Naive B cell (primary cell): Measurements from ENCODE around the gene PRELID3B. TPM values are rescaled to one million over a fixed set of nuclear protein-coding genes. Genes with fewer than 3 reads are reported as not detected.

Experiments
- ATAC-seq, 2 donors: fragments of 150-1000 bp; cut with Tn5 transposase; 2 replicates each; pipeline ENCODE4 v1.10.0; 2021; ENCODE audit warnings: low read depth in 2 of 2, mild to moderate bottlenecking in 2 of 2, moderate library complexity in 2 of 2
- DNase-seq: peaks from one replicate; pipeline ENCODE4 v3.0.0; 2022
- H3K27ac Mint-ChIP-seq, 6 donors: one replicate each; pipeline ENCODE4 v1.8.0; 2020 to 2022; ENCODE audit warnings: mild to moderate bottlenecking in 6 of 6, mixed read lengths in 6 of 6, moderate library complexity in 5 of 6, inconsistent platforms in 2 of 6
- H3K27me3 Mint-ChIP-seq, 3 donors: one replicate each; pipeline ENCODE4 v1.8.0; 2021 to 2022; ENCODE audit warnings: mixed read lengths in 3 of 3, mild to moderate bottlenecking in 1 of 3
- H3K36me3 Mint-ChIP-seq, 2 donors: one replicate each; pipeline ENCODE4 v1.8.0; 2020 to 2022; ENCODE audit warnings: mixed read lengths in 2 of 2, inconsistent platforms in 1 of 2, mild to moderate bottlenecking in 1 of 2
- H3K4me1 Mint-ChIP-seq, 3 donors: one replicate each; pipeline ENCODE4 v1.8.0; 2020 to 2022; ENCODE audit warnings: mixed read lengths in 3 of 3, inconsistent platforms in 1 of 3, mild to moderate bottlenecking in 1 of 3, moderate library complexity in 1 of 3
- H3K4me3 Mint-ChIP-seq, 8 donors: one replicate each; pipeline ENCODE4 v1.8.0; 2020 to 2022; ENCODE audit warnings: mild to moderate bottlenecking in 8 of 8, mixed read lengths in 8 of 8, moderate library complexity in 8 of 8, inconsistent platforms in 2 of 8
- H3K9me3 Mint-ChIP-seq, 7 donors: one replicate each; pipeline ENCODE4 v1.8.0; 2020 to 2022; ENCODE audit warnings: mixed read lengths in 7 of 7, mild to moderate bottlenecking in 5 of 7, inconsistent platforms in 2 of 7, moderate library complexity in 1 of 7
- polyA plus RNA-seq, 6 donors: library from polyadenylated mRNA; unstranded; fragments of 300-500 nt; fragmentation: Illumina TruSeq; gene quantifications; one replicate each; pipeline ENCODE4 v1.2.3, GENCODE V29; 2021; ENCODE audit warnings: low read depth in 6 of 6

Gene PRELID3B
- polyA plus RNA-seq, 6 donors from 2014 or later: 34.1 to 46.0 (median 37.5) TPM

- Mint-ChIP-seq H3K36me3 (peaks cover 8 to 24% of the 10 kb centered on the region in 2 donors), H3K4me3 (peak overlapping the region; percentile 81 to 97 (median 94)), H3K27ac (peak overlapping the region; percentile 61 to 98 (median 94)), H3K9me3 (no peaks in the 10 kb centered on the region), H3K27me3 (no peaks in the 10 kb centered on the region), H3K4me1 (peaks cover 26 to 56% (median 43%) of the 10 kb centered on the region in 3 donors)
- no peak for DNase-seq
- no peak for ATAC-seq
These were observed 11.5 kb downstream of the PRELID3B start for GRCh38 chr20:59030911-59031563.

GRCh38 chr20:59028812-59029211 lies 13.8 kb downstream of the PRELID3B start:
- peak overlapping the region in 3 of 8 donors; percentile 3 to 68 (median 60) for H3K4me3 Mint-ChIP-seq
- no peaks in the 10 kb centered on the region for H3K27me3 Mint-ChIP-seq
- H3K9me3 Mint-ChIP-seq: no peaks in the 10 kb centered on the region
- H3K4me1 Mint-ChIP-seq: peaks cover 37 to 58% (median 51%) of the 10 kb centered on the region in 3 donors
- peak overlapping the region in 2 of 6 donors; percentile 18 to 42 for H3K27ac Mint-ChIP-seq
- H3K36me3 Mint-ChIP-seq: peaks cover 0 to 11% of the 10 kb centered on the region in 2 donors
- ATAC-seq (no peak), DNase-seq (no peak)

GRCh38 chr20:59027741-59028320 lies 14.8 kb downstream of the PRELID3B start:
- no peaks in the 10 kb centered on the region for H3K9me3 Mint-ChIP-seq
- ATAC-seq (no peak), DNase-seq (no peak)
- H3K4me1 Mint-ChIP-seq: peaks cover 36 to 60% (median 52%) of the 10 kb centered on the region in 3 donors
- H3K27ac Mint-ChIP-seq: peak overlapping the region in 1 of 6 donors; percentile 6
- H3K36me3 Mint-ChIP-seq: peaks cover 0 to 12% of the 10 kb centered on the region in 2 donors
- H3K4me3 Mint-ChIP-seq: no peak overlapping the region
- no peaks in the 10 kb centered on the region for H3K27me3 Mint-ChIP-seq

- no peak for DNase-seq
- H3K27ac Mint-ChIP-seq: peak overlapping the region in 5 of 6 donors; percentile 2 to 30 (median 10)
- no peak for ATAC-seq
- peak overlapping the region in 1 of 8 donors; percentile 15 for H3K4me3 Mint-ChIP-seq
- peaks cover 0 to 18% of the 10 kb centered on the region in 2 donors for H3K36me3 Mint-ChIP-seq
- H3K27me3 Mint-ChIP-seq: no peaks in the 10 kb centered on the region
- no peaks in the 10 kb centered on the region for H3K9me3 Mint-ChIP-seq
- peaks cover 33 to 57% (median 51%) of the 10 kb centered on the region in 3 donors for H3K4me1 Mint-ChIP-seq
These were observed 15.5 kb downstream of the PRELID3B start for GRCh38 chr20:59026904-59027740.

- no peak for ATAC-seq
- peaks cover 25 to 46% (median 45%) of the 10 kb centered on the region in 3 donors for H3K4me1 Mint-ChIP-seq
- H3K36me3 Mint-ChIP-seq: peaks cover 0 to 18% of the 10 kb centered on the region in 2 donors
- peak overlapping the region in 2 of 6 donors; percentile 75 to 78 for H3K27ac Mint-ChIP-seq
- no peak for DNase-seq
- no peaks in the 10 kb centered on the region for H3K27me3 Mint-ChIP-seq
- no peak overlapping the region for H3K4me3 Mint-ChIP-seq
- H3K9me3 Mint-ChIP-seq: no peaks in the 10 kb centered on the region
These were observed 17.1 kb downstream of the PRELID3B start for GRCh38 chr20:59025511-59025910.

- ATAC-seq (no peak), DNase-seq (no peak)
- Mint-ChIP-seq H3K36me3 (peaks cover 0 to 18% of the 10 kb centered on the region in 2 donors), H3K27me3 (no peaks in the 10 kb centered on the region), H3K4me1 (peaks cover 22 to 42% (median 41%) of the 10 kb centered on the region in 3 donors), H3K4me3 (no peak overlapping the region), H3K27ac (no peak overlapping the region), H3K9me3 (no peaks in the 10 kb centered on the region)
These were observed 17.5 kb downstream of the PRELID3B start for GRCh38 chr20:59025086-59025485.

- DNase-seq (no peak), ATAC-seq (no peak)
- Mint-ChIP-seq H3K27me3 (no peaks in the 10 kb centered on the region), H3K4me1 (peaks cover 17 to 35% (median 31%) of the 10 kb centered on the region in 3 donors), H3K27ac (no peak overlapping the region), H3K9me3 (no peaks in the 10 kb centered on the region), H3K36me3 (peaks cover 0 to 18% of the 10 kb centered on the region in 2 donors), H3K4me3 (no peak overlapping the region)
These were observed 18.5 kb downstream of the PRELID3B start for GRCh38 chr20:59024111-59024530.

- ATAC-seq (no peak), DNase-seq (no peak)
- Mint-ChIP-seq H3K9me3 (no peaks in the 10 kb centered on the region), H3K36me3 (peaks cover 0 to 18% of the 10 kb centered on the region in 2 donors), H3K4me3 (no peak overlapping the region), H3K4me1 (peaks cover 17 to 31% (median 26%) of the 10 kb centered on the region in 3 donors), H3K27me3 (no peaks in the 10 kb centered on the region), H3K27ac (peak overlapping the region in 2 of 6 donors; percentile 38 to 67)
These were observed 19.0 kb downstream of the PRELID3B start for GRCh38 chr20:59023616-59024015.

- Mint-ChIP-seq H3K4me3 (peak overlapping the region in 1 of 8 donors; percentile 10), H3K27me3 (no peaks in the 10 kb centered on the region), H3K36me3 (peaks cover 0 to 17% of the 10 kb centered on the region in 2 donors), H3K4me1 (peaks cover 22 to 31% (median 23%) of the 10 kb centered on the region in 3 donors), H3K9me3 (no peaks in the 10 kb centered on the region), H3K27ac (peak overlapping the region in 3 of 6 donors; percentile 26 to 53 (median 30))
- no peak for ATAC-seq
- no peak for DNase-seq
These were observed 19.8 kb downstream of the PRELID3B start for GRCh38 chr20:59022754-59023153.

- Mint-ChIP-seq H3K4me1 (peaks cover 27 to 35% (median 32%) of the 10 kb centered on the region in 3 donors), H3K4me3 (no peak overlapping the region), H3K9me3 (no peaks in the 10 kb centered on the region), H3K36me3 (peaks cover 0 to 7% of the 10 kb centered on the region in 2 donors), H3K27ac (peak overlapping the region in 2 of 6 donors; percentile 14 to 30), H3K27me3 (no peaks in the 10 kb centered on the region)
- no peak for DNase-seq
- ATAC-seq: no peak
These were observed 21.5 kb downstream of the PRELID3B start for GRCh38 chr20:59020938-59021551.

- no peaks in the 10 kb centered on the region for H3K27me3 Mint-ChIP-seq
- ATAC-seq (no peak), DNase-seq (no peak)
- H3K4me3 Mint-ChIP-seq: no peak within 1 kb of the TSS
- H3K9me3 Mint-ChIP-seq: no peaks in the 10 kb centered on the region
- peak within 1 kb of the TSS in 5 of 6 donors; percentile 24 to 74 (median 57) for H3K27ac Mint-ChIP-seq
- H3K4me1 Mint-ChIP-seq: peaks cover 28 to 40% (median 33%) of the 10 kb centered on the region in 3 donors
- peaks cover 0 to 7% of the 10 kb centered on the region in 2 donors for H3K36me3 Mint-ChIP-seq
These were observed 23.4 kb downstream of the PRELID3B start, which contains the start of gene TUBB1 for GRCh38 chr20:59019217-59019616. Gene TUBB1, plus strand, starts transcription at chr20:59019429. Its CDS starts 94 bp downstream, at chr20:59019523.

- no peaks in the 10 kb centered on the region for H3K9me3 Mint-ChIP-seq
- ATAC-seq (no peak), DNase-seq (no peak)
- no peak overlapping the region for H3K4me3 Mint-ChIP-seq
- H3K4me1 Mint-ChIP-seq: peaks cover 30 to 42% (median 37%) of the 10 kb centered on the region in 3 donors
- H3K27ac Mint-ChIP-seq: peak overlapping the region in 4 of 6 donors; percentile 24 to 74 (median 56)
- no peaks in the 10 kb centered on the region for H3K27me3 Mint-ChIP-seq
- peaks cover 0 to 7% of the 10 kb centered on the region in 2 donors for H3K36me3 Mint-ChIP-seq
These were observed 23.8 kb downstream of the PRELID3B start for GRCh38 chr20:59018817-59019216.
